HUDEP-2 (cell line): ENCODE data around the gene AHCTF1.

ENCODE experiments used
- DNase-seq, 76 experiments: peaks; one replicate each; lab custom pipeline; 2025; ENCODE audit not compliant: unreplicated experiment in 76 of 76; lab: John Stamatoyannopoulos, UW

AHCTF1 gene

GRCh38 chr1:246931549-246932365 is at the start of gene AHCTF1:
TSS of gene AHCTF1 (minus strand) at chr1:246931948. CDS start at chr1:246918370, 13,578 bp downstream.
- DNase-seq = peak; percentile 27 to 97 (median 89)

GRCh38 chr1:246978785-246979184 is 47.0 kb upstream of the AHCTF1 start:
- DNase-seq = no peak

- DNase-seq = no peak
These were observed 46.5 kb upstream of the AHCTF1 start for GRCh38 chr1:246978281-246978680.

- DNase-seq = no peak
These were observed 40.2 kb upstream of the AHCTF1 start for GRCh38 chr1:246971969-246972368.

GRCh38 chr1:246971090-246971721 is 39.5 kb upstream of the AHCTF1 start:
- DNase-seq = peak in 50 of 76 experiments; percentile 1 to 56 (median 12)

- DNase-seq = no peak
These were observed 37.9 kb upstream of the AHCTF1 start for GRCh38 chr1:246969621-246970020.

GRCh38 chr1:246966502-246966901 is 34.8 kb upstream of the AHCTF1 start:
- no peak for DNase-seq

GRCh38 chr1:246959944-246960693 is 28.4 kb upstream of the AHCTF1 start:
- DNase-seq = peak in 12 of 76 experiments; percentile 1 to 48 (median 14)

GRCh38 chr1:246954126-246954525 is 22.4 kb upstream of the AHCTF1 start:
- DNase-seq = no peak

- DNase-seq = no peak
These were observed 19.7 kb upstream of the AHCTF1 start for GRCh38 chr1:246951413-246951812.

- no peak for DNase-seq
These were observed 18.2 kb upstream of the AHCTF1 start for GRCh38 chr1:246949956-246950355.

GRCh38 chr1:246947255-246947654 is 15.5 kb upstream of the AHCTF1 start:
- no peak for DNase-seq

GRCh38 chr1:246946366-246946765 is 14.6 kb upstream of the AHCTF1 start:
- no peak for DNase-seq

GRCh38 chr1:246934765-246935164 is 3.0 kb upstream of the AHCTF1 start:
- no peak for DNase-seq

GRCh38 chr1:246933893-246934292 is 2.1 kb upstream of the AHCTF1 start:
- no peak for DNase-seq

- DNase-seq = no peak
These were observed 585 bp upstream of the AHCTF1 start for GRCh38 chr1:246932366-246932700.

- peak in 50 of 76 experiments; percentile 5 to 50 (median 24) for DNase-seq
These were observed 759 bp downstream of the AHCTF1 start for GRCh38 chr1:246930830-246931548.

GRCh38 chr1:246925997-246926626 is 5.6 kb downstream of the AHCTF1 start:
- DNase-seq = no peak

- DNase-seq = no peak
These were observed 7.8 kb downstream of the AHCTF1 start for GRCh38 chr1:246923900-246924299.

GRCh38 chr1:246923482-246923881 is 8.3 kb downstream of the AHCTF1 start:
- no peak for DNase-seq
